GM12892 (cell line): ENCODE data around the gene MED14.
"Not testable (repeated sequence)": the region's sequence is repeated elsewhere in the genome, so short reads cannot be mapped to it uniquely, and the experiment has no call there.

Experiments used
- DNase-seq: peaks from one replicate; pipeline ENCODE4 v3.0.0; 2011; ENCODE audit not compliant: insufficient read length
- FAIRE-seq: peaks from 2 replicates; lab custom pipeline; 2011; peaks lifted over from hg19 to GRCh38; lab: Jason Lieb, UNC
- POLR2A ChIP-seq: IDR thresholded peaks from 2 replicates; pipeline ENCODE4 v1.6.1; 2011; ENCODE audit warnings: low read depth, low read length, control low read depth
- POLR2AphosphoS5 ChIP-seq: IDR thresholded peaks from 2 replicates; pipeline ENCODE4 v1.6.1; 2011; ENCODE audit warnings: low read depth, low read length, control low read depth
- TAF1 ChIP-seq: IDR thresholded peaks from 2 replicates; pipeline ENCODE4 v1.6.1; 2011; ENCODE audit warnings: low read depth, mild to moderate bottlenecking, control low read depth, low read length, borderline replicate concordance

MED14 gene

GRCh38 chrX:40757058-40757457 is 21.7 kb upstream of the MED14 start:
- DNase-seq (no peak), FAIRE-seq (no peak)
- TF ChIP-seq TAF1 (no peak), POLR2A (no peak), POLR2AphosphoS5 (no peak)

GRCh38 chrX:40755291-40756249 is 20.2 kb upstream of the MED14 start:
- TF ChIP-seq TAF1 (no peak), POLR2A (no peak), POLR2AphosphoS5 (no peak)
- no peak for DNase-seq
- FAIRE-seq: peak; percentile 50

GRCh38 chrX:40749681-40750494 is 14.5 kb upstream of the MED14 start:
- TF ChIP-seq TAF1 (no peak), POLR2A (no peak), POLR2AphosphoS5 (no peak)
- FAIRE-seq (peak; percentile 80), DNase-seq (no peak)

- peak; percentile 40 for FAIRE-seq
- DNase-seq: no peak
- TF ChIP-seq POLR2A (no peak), POLR2AphosphoS5 (no peak), TAF1 (no peak)
These were observed 13.6 kb upstream of the MED14 start for GRCh38 chrX:40748977-40749376.

GRCh38 chrX:40746521-40746920 is 11.2 kb upstream of the MED14 start:
- TF ChIP-seq POLR2AphosphoS5: no peak
- TF ChIP-seq POLR2A: no peak
- no peak for TF ChIP-seq TAF1
- no peak for FAIRE-seq
- no peak for DNase-seq

GRCh38 chrX:40736170-40736505 is 796 bp upstream of the MED14 start:
- FAIRE-seq: no peak
- no peak for DNase-seq
- TF ChIP-seq POLR2A (no peak), TAF1 (no peak), POLR2AphosphoS5 (no peak)

- TF ChIP-seq POLR2AphosphoS5 (no peak), POLR2A (no peak), TAF1 (no peak)
- DNase-seq (no peak), FAIRE-seq (no peak)
These were observed 394 bp downstream of the MED14 start for GRCh38 chrX:40734971-40735324.

- TF ChIP-seq TAF1 (no peak), POLR2AphosphoS5 (no peak), POLR2A (no peak)
- no peak for DNase-seq
- no peak for FAIRE-seq
These were observed 1.6 kb downstream of the MED14 start for GRCh38 chrX:40733706-40734105.

GRCh38 chrX:40732499-40732898 is 2.8 kb downstream of the MED14 start:
- FAIRE-seq, DNase-seq: not testable (repeated sequence)

- TF ChIP-seq TAF1 (no peak), POLR2A (no peak), POLR2AphosphoS5 (no peak)
- DNase-seq: no peak
- FAIRE-seq: peak; percentile 38
These were observed 5.5 kb downstream of the MED14 start for GRCh38 chrX:40729598-40730584.

- DNase-seq (no peak), FAIRE-seq (peak; percentile 71)
- TF ChIP-seq POLR2AphosphoS5: no peak
- no peak for TF ChIP-seq TAF1
These were observed 7.6 kb downstream of the MED14 start for GRCh38 chrX:40727581-40728252.
